ENCODE measurements around the gene WIPF1.

The WIPF1 gene

GRCh38 chr2:174574657-174575056 is 22.9 kb downstream of the WIPF1 start:
- H3K4me3 ChIP-seq (ENCODE audit: low read depth, low read length) = no peak overlapping the region
- H3K9me3 ChIP-seq (ENCODE audit: control insufficient read depth, insufficient read depth, low read depth, low read length) = no peaks in the 10 kb centered on the region
- H3K36me3 ChIP-seq (ENCODE audit: control insufficient read depth in 2 of 2, insufficient read depth in 1 of 2, low read length in 2 of 2) = peaks cover 3 to 11% of the 10 kb centered on the region in 2 experiments
- no peaks in the 10 kb centered on the region for H3K4me1 ChIP-seq (ENCODE audit: control insufficient read depth, insufficient read depth, low read length)
- H3K27ac ChIP-seq (ENCODE audit: extremely low read depth, low read depth, low read length) = no peak overlapping the region
- POLR2A ChIA-PET = no interaction called here
- CTCF ChIA-PET = interaction anchor here (0.6 to 1.1 kb wide), 2 partner anchors 24 to 112 kb away, joined by 3 to 4 read pairs; no protein-coding TSS in a partner anchor
- no peak for TF ChIP-seq ZNF211 (tag by site-specific recombination; IDR thresholded peaks at IDR 0.05; ENCODE audit: low read depth)
- no peak for TF ChIP-seq ZNF677 (tag by site-specific recombination; IDR thresholded peaks at IDR 0.05)
- TF ChIP-seq WT1 (tag by site-specific recombination; IDR thresholded peaks at IDR 0.05) = no peak
- TF ChIP-seq KLF16 (tag by site-specific recombination; IDR thresholded peaks at IDR 0.05) = no peak
- TF ChIP-seq ZNF391 (tag by site-specific recombination; IDR thresholded peaks at IDR 0.05; ENCODE audit: borderline replicate concordance, low read depth) = no peak
- TF ChIP-seq SCRT2 (tag by site-specific recombination; IDR thresholded peaks at IDR 0.05) = no peak
- no peak for TF ChIP-seq ZNF354C (tag by site-specific recombination; IDR thresholded peaks at IDR 0.05; ENCODE audit: borderline replicate concordance, low read depth)
- TF ChIP-seq ZNF10 (tag by site-specific recombination; IDR thresholded peaks at IDR 0.05) = no peak
- TF ChIP-seq ZNF394 (tag by site-specific recombination; IDR thresholded peaks at IDR 0.05; ENCODE audit: borderline replicate concordance) = no peak
- TF ChIP-seq REPIN1 (tag by site-specific recombination; IDR thresholded peaks at IDR 0.05; ENCODE audit: low read depth) = no peak
- TF ChIP-seq BCL11A (tag by site-specific recombination; IDR thresholded peaks at IDR 0.05; ENCODE audit: low read depth) = no peak
- no peak for TF ChIP-seq ZSCAN16 (tag by site-specific recombination; IDR thresholded peaks at IDR 0.05)
- TF ChIP-seq ZNF2 (tag by site-specific recombination; IDR thresholded peaks at IDR 0.05) = no peak
- TF ChIP-seq ZNF555 (tag by site-specific recombination; conservative IDR thresholded peaks at IDR 0.05) = no peak
- no peak for TF ChIP-seq ZNF548 (tag by site-specific recombination; IDR thresholded peaks at IDR 0.05)
- no peak for TF ChIP-seq ZNF133 (tag by site-specific recombination; IDR thresholded peaks at IDR 0.05)
- TF ChIP-seq, protein P1, sequence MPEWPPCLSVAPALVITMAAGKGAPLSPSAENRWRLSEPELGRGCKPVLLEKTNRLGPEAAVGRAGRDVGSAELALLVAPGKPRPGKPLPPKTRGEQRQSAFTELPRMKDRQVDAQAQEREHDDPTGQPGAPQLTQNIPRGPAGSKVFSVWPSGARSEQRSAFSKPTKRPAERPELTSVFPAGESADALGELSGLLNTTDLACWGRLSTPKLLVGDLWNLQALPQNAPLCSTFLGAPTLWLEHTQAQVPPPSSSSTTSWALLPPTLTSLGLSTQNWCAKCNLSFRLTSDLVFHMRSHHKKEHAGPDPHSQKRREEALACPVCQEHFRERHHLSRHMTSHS (tag by site-specific recombination; IDR thresholded peaks at IDR 0.05) = no peak
- no peak for TF ChIP-seq ZNF580 (tag by site-specific recombination; IDR thresholded peaks at IDR 0.05)

GRCh38 chr2:174573621-174574081 is 24.0 kb downstream of the WIPF1 start:
- no peaks in the 10 kb centered on the region for H3K4me1 ChIP-seq (ENCODE audit: control insufficient read depth, insufficient read depth, low read length)
- no peaks in the 10 kb centered on the region for H3K9me3 ChIP-seq (ENCODE audit: control insufficient read depth, insufficient read depth, low read depth, low read length)
- TF ChIP-seq ZNF391 (tag by site-specific recombination; IDR thresholded peaks at IDR 0.05; ENCODE audit: borderline replicate concordance, low read depth) (no peak), CTCF (tag by site-specific recombination; IDR thresholded peaks at IDR 0.05) (0 out of 2 replicates have a peak, but pooled peaks have one; percentile 11)
- peaks cover 3 to 11% of the 10 kb centered on the region in 2 experiments for H3K36me3 ChIP-seq (ENCODE audit: control insufficient read depth in 2 of 2, insufficient read depth in 1 of 2, low read length in 2 of 2)
- no peak overlapping the region for H3K4me3 ChIP-seq (ENCODE audit: low read depth, low read length)
- H3K27ac ChIP-seq (ENCODE audit: extremely low read depth, low read depth, low read length) = no peak overlapping the region
- CTCF ChIA-PET = interaction anchor here (1.1 kb wide), 1 partner anchor 111 kb away, joined by 3 read pairs; no protein-coding TSS in a partner anchor
- POLR2A ChIA-PET = interaction anchor here (0.7 kb wide), 1 partner anchor 1170 kb away, joined by 3 read pairs; no protein-coding TSS in a partner anchor

- CTCF ChIA-PET = interaction anchor here (0.6 kb wide), 1 partner anchor 26 kb away, joined by 3 read pairs; no protein-coding TSS in a partner anchor
- POLR2A ChIA-PET = no interaction called here
- Histone ChIP-seq H3K9me3 (ENCODE audit: control insufficient read depth, insufficient read depth, low read depth, low read length) (no peaks in the 10 kb centered on the region), H3K4me1 (ENCODE audit: control insufficient read depth, insufficient read depth, low read length) (no peaks in the 10 kb centered on the region), H3K27ac (ENCODE audit: extremely low read depth, low read depth, low read length) (no peak overlapping the region), H3K4me3 (ENCODE audit: low read depth, low read length) (no peak overlapping the region), H3K36me3 (ENCODE audit: control insufficient read depth in 2 of 2, insufficient read depth in 1 of 2, low read length in 2 of 2) (peaks cover 3 to 13% of the 10 kb centered on the region in 2 experiments)
- TF ChIP-seq, protein P2, sequence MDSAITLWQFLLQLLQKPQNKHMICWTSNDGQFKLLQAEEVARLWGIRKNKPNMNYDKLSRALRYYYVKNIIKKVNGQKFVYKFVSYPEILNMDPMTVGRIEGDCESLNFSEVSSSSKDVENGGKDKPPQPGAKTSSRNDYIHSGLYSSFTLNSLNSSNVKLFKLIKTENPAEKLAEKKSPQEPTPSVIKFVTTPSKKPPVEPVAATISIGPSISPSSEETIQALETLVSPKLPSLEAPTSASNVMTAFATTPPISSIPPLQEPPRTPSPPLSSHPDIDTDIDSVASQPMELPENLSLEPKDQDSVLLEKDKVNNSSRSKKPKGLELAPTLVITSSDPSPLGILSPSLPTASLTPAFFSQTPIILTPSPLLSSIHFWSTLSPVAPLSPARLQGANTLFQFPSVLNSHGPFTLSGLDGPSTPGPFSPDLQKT (IDR thresholded peaks at IDR 0.05; ENCODE audit: borderline replicate concordance, low read depth, low read length) = no peak
- TF ChIP-seq ZBTB7A (tag by site-specific recombination; IDR thresholded peaks at IDR 0.05; ENCODE audit: low read depth) (no peak), ZNF596 (tag by site-specific recombination; IDR thresholded peaks at IDR 0.05) (no peak), ZNF530 (tag by site-specific recombination; IDR thresholded peaks at IDR 0.05; ENCODE audit: low read depth) (no peak), ZNF449 (tag by site-specific recombination; IDR thresholded peaks at IDR 0.05) (no peak)
- TF ChIP-seq, protein P3, sequence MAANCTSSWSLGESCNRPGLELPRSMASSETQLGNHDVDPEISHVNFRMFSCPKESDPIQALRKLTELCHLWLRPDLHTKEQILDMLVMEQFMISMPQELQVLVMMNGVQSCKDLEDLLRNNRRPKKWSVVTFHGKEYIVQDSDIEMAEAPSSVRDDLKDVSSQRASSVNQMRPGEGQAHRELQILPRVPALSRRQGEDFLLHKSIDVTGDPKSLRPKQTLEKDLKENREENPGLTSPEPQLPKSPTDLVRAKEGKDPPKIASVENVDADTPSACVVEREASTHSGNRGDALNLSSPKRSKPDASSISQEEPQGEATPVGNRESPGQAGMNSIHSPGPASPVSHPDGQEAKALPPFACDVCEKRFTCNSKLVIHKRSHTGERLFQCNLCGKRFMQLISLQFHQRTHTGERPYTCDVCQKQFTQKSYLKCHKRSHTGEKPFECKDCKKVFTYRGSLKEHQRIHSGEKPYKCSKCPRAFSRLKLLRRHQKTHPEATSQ (tag by site-specific recombination; IDR thresholded peaks at IDR 0.05) = no peak
Observed at GRCh38 chr2:174572556-174572955, 25.0 kb downstream of the WIPF1 start.
